ENCODE measurements around the gene KLHDC7A. TPM values are rescaled to one million over a fixed set of nuclear protein-coding genes. Genes with fewer than 3 reads are reported as not detected.

KLHDC7A gene
- polyA plus RNA-seq, 4 donors: 0.19 to 7.5 (median 0.25) TPM

DNA sequence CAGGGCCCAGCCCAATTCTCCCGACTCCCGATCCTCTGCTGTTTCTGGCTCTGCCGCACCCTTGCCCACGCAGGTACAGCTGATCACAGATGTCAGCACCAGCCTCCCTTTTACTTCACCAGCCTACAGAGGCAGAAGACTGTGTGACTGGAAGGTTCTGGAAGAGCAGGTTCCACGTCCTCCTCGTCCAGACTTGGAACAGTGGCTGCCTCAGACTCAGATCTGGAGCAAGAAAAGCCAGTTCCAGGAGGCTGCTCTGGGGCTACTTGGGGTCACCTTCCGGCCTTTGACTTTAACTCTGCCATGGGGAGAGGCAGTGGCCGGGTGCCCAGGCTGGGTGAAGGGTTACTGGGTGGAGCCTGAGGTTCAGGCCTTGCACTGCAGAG lies 16.1 kb upstream of the KLHDC7A start:
- FAIRE-seq (no peak), DNase-seq (no peak)
- Histone ChIP-seq H3K27me3 (ENCODE audit: control insufficient read depth in 3 of 3, insufficient read depth in 3 of 3, low read length in 3 of 3) (no peaks in the 10 kb centered on the region), H3K36me3 (ENCODE audit: control insufficient read depth in 3 of 3, insufficient read depth in 2 of 3, low read depth in 1 of 3, low read length in 3 of 3) (no peaks in the 10 kb centered on the region), H3K4me3 (ENCODE audit: low read depth in 1 of 3, low read length in 3 of 3) (no peak overlapping the region), H3K4me1 (ENCODE audit: control insufficient read depth in 3 of 3, insufficient read depth in 2 of 3, low read depth in 1 of 3, low read length in 2 of 3) (no peaks in the 10 kb centered on the region), H3K9me3 (ENCODE audit: control insufficient read depth in 2 of 2, insufficient read depth in 1 of 2, low read depth in 1 of 2, low read length in 1 of 2) (no peaks in the 10 kb centered on the region), H3K27ac (ENCODE audit: low read depth in 1 of 3, low read length in 2 of 3) (no peak overlapping the region)
- 43 to 64% (median 52%) methylated on average over 8 of the region's 8 CpGs for WGBS, 3 donors

DNA sequence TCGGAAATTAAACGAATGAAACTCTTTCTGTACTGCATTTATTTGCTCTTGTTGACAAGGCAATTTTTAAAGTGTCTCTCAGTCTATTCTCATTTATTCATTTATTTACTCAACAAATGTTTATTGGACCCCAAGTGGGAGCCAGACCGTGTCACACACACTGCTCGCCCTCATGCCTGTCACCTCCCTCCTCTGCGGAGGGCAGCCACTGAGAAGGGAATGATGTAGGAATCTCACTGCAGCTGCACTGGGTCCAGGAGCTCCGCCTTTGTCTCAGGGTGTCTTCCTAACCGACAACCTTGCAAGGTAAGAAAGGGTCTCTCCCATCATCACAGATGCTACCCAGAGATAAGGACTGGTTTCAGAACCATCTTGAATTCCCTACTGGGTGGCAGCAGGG lies 14.1 kb upstream of the KLHDC7A start:
- DNase-seq (no peak), FAIRE-seq (no peak)
- WGBS, 3 donors: 67 to 72% (median 67%) methylated on average over 7 of the region's 7 CpGs
- H3K4me1 ChIP-seq (ENCODE audit: control insufficient read depth in 3 of 3, insufficient read depth in 2 of 3, low read depth in 1 of 3, low read length in 2 of 3): no peaks in the 10 kb centered on the region
- no peak overlapping the region for H3K27ac ChIP-seq (ENCODE audit: low read depth in 1 of 3, low read length in 2 of 3)
- H3K36me3 ChIP-seq (ENCODE audit: control insufficient read depth in 3 of 3, insufficient read depth in 2 of 3, low read depth in 1 of 3, low read length in 3 of 3): no peaks in the 10 kb centered on the region
- no peak overlapping the region for H3K4me3 ChIP-seq (ENCODE audit: low read depth in 1 of 3, low read length in 3 of 3)
- no peaks in the 10 kb centered on the region for H3K9me3 ChIP-seq (ENCODE audit: control insufficient read depth in 2 of 2, insufficient read depth in 1 of 2, low read depth in 1 of 2, low read length in 1 of 2)
- no peaks in the 10 kb centered on the region for H3K27me3 ChIP-seq (ENCODE audit: control insufficient read depth in 3 of 3, insufficient read depth in 3 of 3, low read length in 3 of 3)

DNA sequence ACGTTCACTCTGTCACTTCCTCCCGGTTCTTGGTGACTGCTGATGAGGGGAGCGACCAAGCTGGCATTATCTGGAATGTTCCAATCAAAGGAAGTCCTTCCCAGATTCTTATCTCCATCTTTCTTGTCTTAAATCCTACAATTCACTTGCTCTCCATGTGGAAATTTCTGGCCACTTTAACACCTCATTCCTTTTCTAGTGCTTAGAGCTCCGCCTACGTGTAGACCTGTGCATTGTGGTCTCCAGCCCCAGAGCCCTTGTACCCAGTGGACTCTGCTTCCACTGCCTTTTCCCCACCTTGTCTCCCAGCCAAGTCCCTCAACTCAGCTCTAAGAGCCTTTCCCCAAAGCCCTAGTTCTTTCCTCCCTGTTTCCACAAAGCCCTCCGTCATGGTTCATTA lies 12.2 kb upstream of the KLHDC7A start:
- H3K9me3 ChIP-seq (ENCODE audit: control insufficient read depth in 2 of 2, insufficient read depth in 1 of 2, low read depth in 1 of 2, low read length in 1 of 2): no peaks in the 10 kb centered on the region
- H3K27me3 ChIP-seq (ENCODE audit: control insufficient read depth in 3 of 3, insufficient read depth in 3 of 3, low read length in 3 of 3): no peaks in the 10 kb centered on the region
- DNase-seq: no peak
- H3K36me3 ChIP-seq (ENCODE audit: control insufficient read depth in 3 of 3, insufficient read depth in 2 of 3, low read depth in 1 of 3, low read length in 3 of 3): no peaks in the 10 kb centered on the region
- WGBS, 3 donors: 67 to 76% (median 68%) methylated on average over 6 of the region's 6 CpGs
- no peak overlapping the region for H3K27ac ChIP-seq (ENCODE audit: low read depth in 1 of 3, low read length in 2 of 3)
- H3K4me1 ChIP-seq (ENCODE audit: control insufficient read depth in 3 of 3, insufficient read depth in 2 of 3, low read depth in 1 of 3, low read length in 2 of 3): no peaks in the 10 kb centered on the region
- H3K4me3 ChIP-seq (ENCODE audit: low read depth in 1 of 3, low read length in 3 of 3): no peak overlapping the region
- FAIRE-seq: no peak

DNA sequence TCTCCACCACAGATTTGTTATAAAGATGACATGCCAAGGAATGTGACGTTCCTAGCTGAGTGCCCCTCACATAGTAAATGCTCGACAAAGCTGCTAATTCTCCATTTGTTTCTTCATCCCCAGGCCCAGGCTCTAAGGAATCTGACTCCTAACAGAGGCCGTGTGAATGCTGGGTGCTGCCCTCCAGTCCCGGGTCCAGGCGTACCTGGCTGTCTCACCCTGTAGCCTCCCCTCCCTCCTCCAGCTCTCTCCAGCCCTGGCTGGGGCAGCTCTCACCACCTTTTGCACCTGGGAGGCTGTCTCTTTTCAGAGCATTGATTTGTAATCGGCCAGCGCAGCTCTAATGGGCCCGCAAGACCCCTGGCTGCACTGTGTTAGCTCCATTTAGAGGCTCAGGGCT lies 11.2 kb upstream of the KLHDC7A start:
- no peaks in the 10 kb centered on the region for H3K9me3 ChIP-seq (ENCODE audit: control insufficient read depth in 2 of 2, insufficient read depth in 1 of 2, low read depth in 1 of 2, low read length in 1 of 2)
- H3K27ac ChIP-seq (ENCODE audit: low read depth in 1 of 3, low read length in 2 of 3): no peak overlapping the region
- no peaks in the 10 kb centered on the region for H3K4me1 ChIP-seq (ENCODE audit: control insufficient read depth in 3 of 3, insufficient read depth in 2 of 3, low read depth in 1 of 3, low read length in 2 of 3)
- no peaks in the 10 kb centered on the region for H3K27me3 ChIP-seq (ENCODE audit: control insufficient read depth in 3 of 3, insufficient read depth in 3 of 3, low read length in 3 of 3)
- no peak for DNase-seq
- WGBS, 3 donors: 68 to 72% (median 72%) methylated on average over 8 of the region's 8 CpGs
- H3K36me3 ChIP-seq (ENCODE audit: control insufficient read depth in 3 of 3, insufficient read depth in 2 of 3, low read depth in 1 of 3, low read length in 3 of 3): no peaks in the 10 kb centered on the region
- no peak for FAIRE-seq
- no peak overlapping the region for H3K4me3 ChIP-seq (ENCODE audit: low read depth in 1 of 3, low read length in 3 of 3)

DNA sequence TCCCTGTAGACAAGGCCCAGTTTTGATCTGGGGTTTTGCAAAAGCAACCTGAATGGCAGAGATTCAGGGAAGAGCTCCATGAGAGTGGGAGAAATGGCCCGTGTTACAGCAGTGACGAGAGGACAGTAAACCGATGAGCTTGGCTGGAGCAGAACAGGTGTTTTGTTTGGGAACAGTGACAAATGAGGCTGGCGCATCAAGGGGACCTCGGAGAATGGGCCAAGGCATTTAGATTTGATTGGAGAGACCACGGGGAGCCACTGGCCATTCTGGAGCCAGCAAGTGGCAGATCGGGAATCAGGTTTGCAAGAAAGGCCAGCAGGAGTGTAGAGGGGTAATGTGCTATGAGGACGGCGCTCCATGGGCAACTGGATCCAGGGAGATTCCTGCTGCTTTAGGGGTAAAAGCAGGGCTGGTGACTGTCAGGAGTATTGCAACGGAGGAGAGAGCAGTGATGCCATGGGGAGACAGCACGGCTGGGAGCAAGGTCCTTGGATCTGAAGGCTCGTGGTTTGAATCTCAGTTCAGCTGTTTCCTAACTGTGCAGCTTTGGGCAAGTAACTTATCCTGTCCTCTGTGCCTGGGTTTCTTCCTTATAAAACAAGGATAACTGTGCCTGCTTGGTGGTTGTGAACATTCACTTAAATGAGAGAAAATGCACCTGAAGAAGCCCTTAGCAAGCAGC lies 9.9 kb upstream of the KLHDC7A start:
- no peak for DNase-seq

DNA sequence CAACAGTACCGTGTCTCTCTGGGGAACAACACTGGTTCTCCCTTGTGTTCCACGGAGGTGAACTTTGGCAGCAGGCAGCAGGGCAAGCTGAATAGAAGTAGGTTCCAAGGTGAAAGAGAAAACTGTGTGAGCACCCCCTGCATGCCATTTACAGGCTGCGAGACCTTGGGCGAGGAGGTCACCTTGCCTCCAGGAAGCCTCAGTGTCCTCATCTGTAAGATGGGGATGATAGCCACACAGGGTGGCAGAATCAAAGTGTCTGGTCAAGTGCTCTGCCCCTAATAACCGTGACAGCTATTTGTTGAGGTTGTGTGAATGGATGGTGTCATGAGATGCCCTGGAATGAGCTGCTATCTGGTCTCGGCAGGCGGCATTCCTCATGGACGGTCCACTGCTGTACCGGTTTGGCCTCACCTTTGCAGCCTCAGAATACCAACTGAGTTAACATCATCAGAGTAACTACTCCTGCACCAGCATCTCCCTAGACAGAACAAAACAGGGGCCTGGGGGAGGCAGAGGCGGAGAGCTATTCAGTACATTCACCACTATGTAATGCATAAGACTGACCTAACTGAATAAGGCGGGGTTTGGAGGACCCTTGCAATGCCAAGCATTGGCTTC lies 7.4 kb upstream of the KLHDC7A start:
- DNase-seq (no peak), FAIRE-seq (no peak)
- WGBS, 3 donors: 70 to 79% (median 72%) methylated on average over 11 of the region's 11 CpGs
- Histone ChIP-seq H3K27me3 (ENCODE audit: control insufficient read depth in 3 of 3, insufficient read depth in 3 of 3, low read length in 3 of 3) (no peaks in the 10 kb centered on the region), H3K4me3 (ENCODE audit: low read depth in 1 of 3, low read length in 3 of 3) (no peak overlapping the region), H3K9me3 (ENCODE audit: control insufficient read depth in 2 of 2, insufficient read depth in 1 of 2, low read depth in 1 of 2, low read length in 1 of 2) (no peaks in the 10 kb centered on the region), H3K4me1 (ENCODE audit: control insufficient read depth in 3 of 3, insufficient read depth in 2 of 3, low read depth in 1 of 3, low read length in 2 of 3) (no peaks in the 10 kb centered on the region), H3K36me3 (ENCODE audit: control insufficient read depth in 3 of 3, insufficient read depth in 2 of 3, low read depth in 1 of 3, low read length in 3 of 3) (no peaks in the 10 kb centered on the region), H3K27ac (ENCODE audit: low read depth in 1 of 3, low read length in 2 of 3) (no peak overlapping the region)

More for the DNA sequence above, 9.9 kb upstream of the KLHDC7A start:
- H3K4me3 ChIP-seq (ENCODE audit: low read depth in 1 of 3, low read length in 3 of 3): no peak overlapping the region
- H3K36me3 ChIP-seq (ENCODE audit: control insufficient read depth in 3 of 3, insufficient read depth in 2 of 3, low read depth in 1 of 3, low read length in 3 of 3): no peaks in the 10 kb centered on the region
- FAIRE-seq: no peak
- no peaks in the 10 kb centered on the region for H3K4me1 ChIP-seq (ENCODE audit: control insufficient read depth in 3 of 3, insufficient read depth in 2 of 3, low read depth in 1 of 3, low read length in 2 of 3)
- no peak overlapping the region for H3K27ac ChIP-seq (ENCODE audit: low read depth in 1 of 3, low read length in 2 of 3)
- no peaks in the 10 kb centered on the region for H3K9me3 ChIP-seq (ENCODE audit: control insufficient read depth in 2 of 2, insufficient read depth in 1 of 2, low read depth in 1 of 2, low read length in 1 of 2)
- no peaks in the 10 kb centered on the region for H3K27me3 ChIP-seq (ENCODE audit: control insufficient read depth in 3 of 3, insufficient read depth in 3 of 3, low read length in 3 of 3)
- 50 to 64% (median 55%) methylated on average over 12 of the region's 12 CpGs for WGBS, 3 donors

DNA sequence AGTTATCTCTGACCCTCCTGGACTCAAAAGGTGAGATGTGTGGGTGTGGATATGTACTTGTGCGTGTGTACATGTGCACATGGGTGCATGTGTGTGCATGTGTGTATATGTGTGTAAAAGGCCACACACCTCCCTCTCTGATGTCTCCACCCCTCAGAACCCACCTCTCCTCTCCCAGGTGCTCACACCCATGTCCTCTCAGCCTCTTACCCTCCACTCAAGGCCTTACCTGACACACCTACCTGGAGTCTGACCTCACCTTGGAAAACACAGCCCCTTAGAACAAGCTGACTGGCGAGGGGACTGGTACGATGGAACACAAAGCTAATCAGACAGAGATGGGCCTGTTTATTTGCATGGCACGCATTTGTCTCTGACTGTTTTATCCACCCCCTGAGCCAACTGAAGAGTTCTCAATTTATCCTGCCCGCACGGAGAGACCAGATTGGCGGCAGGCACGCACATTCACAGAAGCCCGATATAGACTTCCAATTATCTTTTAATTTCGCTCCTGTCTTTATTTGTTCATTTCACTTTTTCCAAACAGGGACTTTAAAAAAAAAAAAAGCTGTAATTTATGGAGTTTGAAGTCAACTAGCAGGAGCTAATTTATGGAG lies 6.1 kb upstream of the KLHDC7A start:
- no peak overlapping the region for H3K27ac ChIP-seq (ENCODE audit: low read depth in 1 of 3, low read length in 2 of 3)
- no peaks in the 10 kb centered on the region for H3K27me3 ChIP-seq (ENCODE audit: control insufficient read depth in 3 of 3, insufficient read depth in 3 of 3, low read length in 3 of 3)
- no peaks in the 10 kb centered on the region for H3K4me1 ChIP-seq (ENCODE audit: control insufficient read depth in 3 of 3, insufficient read depth in 2 of 3, low read depth in 1 of 3, low read length in 2 of 3)
- H3K4me3 ChIP-seq (ENCODE audit: low read depth in 1 of 3, low read length in 3 of 3): no peak overlapping the region
- H3K36me3 ChIP-seq (ENCODE audit: control insufficient read depth in 3 of 3, insufficient read depth in 2 of 3, low read depth in 1 of 3, low read length in 3 of 3): no peaks in the 10 kb centered on the region
- H3K9me3 ChIP-seq (ENCODE audit: control insufficient read depth in 2 of 2, insufficient read depth in 1 of 2, low read depth in 1 of 2, low read length in 1 of 2): no peaks in the 10 kb centered on the region
- DNase-seq: no peak
- FAIRE-seq: no peak
- WGBS, 3 donors: 81 to 87% (median 86%) methylated on average over 10 of the region's 10 CpGs

DNA sequence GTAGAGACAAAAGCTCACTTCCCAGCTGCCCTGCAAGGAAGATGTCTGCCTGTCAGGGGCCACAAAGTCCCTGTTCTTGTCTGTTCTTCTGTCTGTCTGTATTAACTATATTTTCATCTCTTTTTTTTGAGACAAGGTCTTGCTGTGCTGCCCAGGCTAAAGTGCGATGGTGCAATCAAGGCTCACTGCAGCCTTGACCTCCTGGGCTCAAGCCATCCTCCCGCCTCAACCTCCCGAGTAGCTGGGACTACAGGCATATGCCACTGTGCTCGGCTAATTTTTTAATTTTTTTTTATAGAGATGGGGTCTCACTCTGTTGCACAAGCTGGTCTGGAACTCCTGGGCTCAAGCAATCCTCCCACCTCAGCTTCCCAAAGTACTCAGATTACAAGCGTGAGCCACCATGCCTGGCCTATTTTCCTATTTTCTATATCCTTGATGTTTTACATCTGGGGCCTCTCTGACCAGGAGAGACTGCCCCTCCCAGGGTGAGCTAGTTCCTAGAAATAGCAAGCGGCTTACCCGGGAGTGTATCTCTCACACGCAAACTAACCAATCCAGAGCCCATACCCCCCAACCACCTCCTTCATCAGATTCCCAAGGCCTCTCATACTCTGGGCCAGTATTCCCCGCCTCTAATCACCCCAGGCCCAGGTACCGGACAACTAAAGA lies 5.4 kb upstream of the KLHDC7A start:
- Histone ChIP-seq H3K36me3 (ENCODE audit: control insufficient read depth in 3 of 3, insufficient read depth in 2 of 3, low read depth in 1 of 3, low read length in 3 of 3) (no peaks in the 10 kb centered on the region), H3K27me3 (ENCODE audit: control insufficient read depth in 3 of 3, insufficient read depth in 3 of 3, low read length in 3 of 3) (no peaks in the 10 kb centered on the region), H3K4me3 (ENCODE audit: low read depth in 1 of 3, low read length in 3 of 3) (no peak overlapping the region), H3K4me1 (ENCODE audit: control insufficient read depth in 3 of 3, insufficient read depth in 2 of 3, low read depth in 1 of 3, low read length in 2 of 3) (no peaks in the 10 kb centered on the region), H3K27ac (ENCODE audit: low read depth in 1 of 3, low read length in 2 of 3) (no peak overlapping the region), H3K9me3 (ENCODE audit: control insufficient read depth in 2 of 2, insufficient read depth in 1 of 2, low read depth in 1 of 2, low read length in 1 of 2) (no peaks in the 10 kb centered on the region)
- DNase-seq: no peak
- no peak for FAIRE-seq
- 77 to 84% (median 80%) methylated on average over 10 of the region's 10 CpGs for WGBS, 3 donors

Measured in small intestine (tissue), 7 donors.